Activated naive CD4-positive, alpha-beta T cell treated with Interleukin-2 at 50 U/mL for 16 hours (primary cell): ENCODE measurements around the gene NUDT13.

Experiments
- DNase-seq: peaks from one replicate; pipeline ENCODE4 v3.0.0-alpha.2; 2020

The NUDT13 gene

DNA sequence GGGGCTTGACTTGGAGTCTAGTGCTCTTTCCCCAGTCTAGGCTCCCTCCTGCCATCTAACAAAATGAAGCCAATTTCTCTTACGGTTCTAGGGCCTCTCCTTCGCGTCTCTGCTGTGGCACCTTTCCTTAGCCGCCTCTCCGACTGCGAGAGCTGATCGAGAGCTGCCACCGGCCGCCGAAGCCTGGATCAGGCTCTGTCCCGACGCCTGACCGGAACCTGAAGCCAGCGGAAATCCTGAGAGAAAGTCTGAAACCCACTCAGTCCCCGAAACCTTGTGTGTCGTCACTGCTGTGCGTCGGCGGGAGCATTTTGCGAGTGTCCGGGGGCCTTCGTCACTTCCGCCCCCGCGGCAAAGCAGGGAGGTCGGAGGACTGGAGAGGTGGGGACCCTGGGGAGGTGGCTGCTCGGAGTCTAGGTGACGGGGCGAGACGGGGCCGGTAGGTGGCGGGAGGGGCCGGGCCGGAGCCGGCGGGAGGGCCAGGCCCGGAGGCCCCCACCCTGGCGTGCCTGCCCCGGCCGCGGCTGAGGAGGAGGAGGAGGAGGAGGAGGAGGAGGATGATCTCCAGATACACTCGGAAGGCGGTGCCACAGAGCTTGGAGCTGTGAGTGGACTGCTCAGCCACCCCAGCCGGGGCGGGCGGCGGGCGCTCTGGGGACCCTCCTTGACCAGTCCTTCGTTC lies 57.7 kb downstream of the NUDT13 start, which contains the start of the genes ECD and FAM149B1:
Gene ECD, minus strand, starts transcription at position 226 of the 682 bp plus-strand sequence. CDS start 4,071 bp downstream, outside the sequence.
Gene FAM149B1, plus strand, starts transcription at position 337 of the 682 bp plus-strand sequence. Its CDS starts 221 bp downstream, at position 558.
- peak; percentile 94 for DNase-seq

DNA sequence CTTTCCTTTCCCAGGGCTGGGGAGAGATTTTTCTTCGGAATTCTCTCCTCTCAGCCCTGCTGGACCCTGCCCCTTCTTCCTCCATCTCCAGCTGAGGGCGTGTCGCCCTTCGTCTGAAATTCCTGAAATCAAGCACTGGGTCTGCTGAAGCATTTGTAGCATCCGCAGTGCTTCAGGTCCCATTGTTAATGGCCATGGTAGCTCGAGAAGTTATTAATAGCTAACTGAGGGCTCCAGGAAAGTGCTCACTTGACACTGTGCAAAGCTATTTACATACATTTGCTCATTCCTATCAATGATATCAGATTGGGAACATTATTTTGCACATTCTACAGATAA lies 58.2 kb downstream of the NUDT13 start:
- no peak for DNase-seq

DNA sequence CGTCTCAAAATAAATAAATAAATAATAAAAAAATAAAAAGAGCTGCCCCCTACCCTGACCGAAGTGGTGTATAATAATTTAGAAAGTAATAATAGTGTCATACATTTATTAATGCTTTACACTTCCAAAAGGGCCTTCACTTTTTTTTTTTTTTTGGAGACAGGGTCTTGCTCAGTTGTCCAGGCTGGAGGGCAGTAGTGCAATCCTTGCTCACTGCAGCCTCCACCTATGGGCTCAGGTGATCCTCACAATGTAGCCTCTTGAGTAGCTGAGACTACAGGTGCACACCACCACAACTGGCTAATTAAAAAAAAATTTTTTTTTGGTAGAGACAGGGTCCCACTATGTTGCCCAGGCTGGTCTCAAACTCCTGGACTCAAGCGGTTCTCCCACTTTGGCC lies 59.1 kb downstream of the NUDT13 start:
- no peak for DNase-seq

DNA sequence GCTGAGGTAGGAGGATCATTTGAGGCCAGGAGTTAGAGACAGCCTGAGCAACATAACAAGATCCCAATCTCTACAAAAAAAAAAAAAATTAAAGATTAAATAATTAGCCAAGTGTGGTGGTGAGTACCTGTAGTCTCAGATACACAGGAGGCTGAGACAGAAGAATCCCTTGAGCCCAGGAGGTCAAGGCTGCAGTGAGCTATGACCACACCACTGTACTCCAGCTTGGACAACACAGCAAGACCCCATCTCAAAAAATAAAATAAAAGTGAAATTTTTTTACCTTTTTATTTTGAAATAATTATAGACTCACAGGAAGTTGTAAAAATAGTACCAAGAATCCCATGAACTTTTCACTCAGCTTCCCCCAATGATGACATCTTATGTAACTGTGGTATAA lies 62.6 kb downstream of the NUDT13 start:
- no peak for DNase-seq

DNA sequence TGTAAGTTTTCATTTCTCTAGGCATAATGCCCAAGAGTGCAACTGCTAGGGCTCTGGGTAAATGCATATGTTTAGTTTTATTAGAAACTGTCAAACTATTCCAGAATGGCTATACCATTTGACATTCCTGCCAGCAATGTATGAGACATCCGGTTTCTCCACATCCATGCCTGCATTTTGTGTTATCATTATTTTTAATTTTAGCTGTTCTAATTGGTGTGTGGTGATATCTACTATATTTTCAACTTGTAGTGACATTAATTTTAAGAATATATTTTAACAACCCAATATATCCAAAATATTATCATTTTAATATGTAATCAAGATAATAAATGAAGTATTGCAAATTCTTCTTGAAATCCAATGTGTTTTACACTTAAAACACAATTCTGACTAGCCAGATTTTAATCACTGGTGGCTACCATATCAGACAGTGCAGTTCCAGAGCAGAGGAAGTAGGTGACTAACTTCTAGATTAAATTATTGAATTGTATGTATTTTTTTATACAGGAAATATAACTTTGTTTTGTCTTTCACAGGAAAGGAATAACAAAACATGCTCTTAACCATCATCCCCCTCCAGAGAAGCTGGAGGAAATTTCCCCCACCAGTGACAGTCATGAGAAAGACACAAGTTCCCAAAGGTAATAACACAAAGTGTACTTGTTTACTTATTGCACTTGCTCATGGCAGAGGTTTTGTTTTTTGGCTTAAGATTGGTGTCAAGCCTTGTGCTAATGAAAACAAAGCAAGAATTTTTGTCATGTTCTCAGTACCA lies 64.1 kb downstream of the NUDT13 start:
- DNase-seq, result no peak
